T-helper 1 cell treated with Interleukin-12 subunit alpha and Interleukin-12 subunit beta and Interleukin-4 antibody, amounts not matched to agents 30 μg/mL and 1 μg/mL, for 36 hours (primary cell): Measurements from ENCODE around the gene TSSK6.

Experiments
- H3K27ac Mint-ChIP-seq: one replicate; pipeline ENCODE4 v1.8.0; 2021; ENCODE audit warnings: mild to moderate bottlenecking, mixed read lengths
- H3K27me3 Mint-ChIP-seq: one replicate; pipeline ENCODE4 v1.8.0; 2021; ENCODE audit warnings: low read depth, mixed read lengths
- H3K36me3 Mint-ChIP-seq: one replicate; pipeline ENCODE4 v1.8.0; 2021; ENCODE audit warnings: low read depth, mixed read lengths
- H3K4me1 Mint-ChIP-seq: one replicate; pipeline ENCODE4 v1.8.0; 2021; ENCODE audit warnings: low read depth, mixed read lengths
- H3K4me3 Mint-ChIP-seq: one replicate; pipeline ENCODE4 v1.8.0; 2021; ENCODE audit warnings: mild to moderate bottlenecking, moderate library complexity, mixed read lengths
- H3K9me3 Mint-ChIP-seq: one replicate; pipeline ENCODE4 v1.8.0; 2021; ENCODE audit warnings: mixed read lengths

TSSK6 gene

DNA sequence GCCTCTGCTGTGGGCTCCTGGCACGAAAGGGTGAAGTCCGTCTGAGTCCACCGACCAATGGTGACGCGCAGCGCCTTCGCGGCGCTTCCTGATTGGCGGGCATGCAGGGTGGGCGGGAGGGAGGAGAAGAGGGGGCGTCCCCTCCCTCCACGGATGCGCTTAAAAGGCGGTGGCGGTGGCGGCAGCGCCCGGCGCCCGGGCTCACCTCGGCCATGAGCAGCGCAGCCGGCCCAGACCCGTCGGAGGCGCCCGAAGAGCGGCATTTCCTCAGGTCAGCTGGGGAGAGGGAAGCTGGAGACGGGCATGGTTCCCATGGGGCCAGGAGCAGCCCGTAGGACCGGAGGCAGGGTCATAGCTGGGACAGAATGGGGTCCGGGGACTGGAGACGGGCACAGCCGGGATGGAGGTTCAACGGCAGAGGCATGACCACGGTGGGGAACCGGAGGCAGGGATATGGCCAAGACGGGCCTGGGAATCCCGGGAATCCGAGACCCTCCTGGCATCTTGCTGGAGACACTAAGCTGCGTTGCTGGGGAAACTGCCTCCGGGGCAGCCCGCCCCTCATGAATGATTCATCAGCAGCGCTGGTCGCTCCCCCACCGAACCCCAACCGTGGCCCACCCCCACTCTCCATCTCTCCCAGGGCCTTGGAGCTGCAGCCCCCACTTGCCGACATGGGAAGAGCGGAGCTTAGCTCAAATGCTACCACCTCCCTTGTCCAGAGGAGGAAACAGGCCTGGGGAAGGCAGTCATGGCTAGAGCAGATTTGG lies 13.6 kb upstream of the TSSK6 start, which contains the start of gene YJEFN3:
TSS of gene YJEFN3 (plus strand) at position 191 of the 770 bp plus-strand sequence. CDS start at position 213, 22 bp downstream.
- Mint-ChIP-seq H3K4me3 (no peak within 1 kb of the TSS), H3K36me3 (peaks cover 4% of the 10 kb centered on the region), H3K9me3 (no peaks in the 10 kb centered on the region), H3K27me3 (no peaks in the 10 kb centered on the region), H3K4me1 (peaks cover 9% of the 10 kb centered on the region), H3K27ac (no peak within 1 kb of the TSS)

DNA sequence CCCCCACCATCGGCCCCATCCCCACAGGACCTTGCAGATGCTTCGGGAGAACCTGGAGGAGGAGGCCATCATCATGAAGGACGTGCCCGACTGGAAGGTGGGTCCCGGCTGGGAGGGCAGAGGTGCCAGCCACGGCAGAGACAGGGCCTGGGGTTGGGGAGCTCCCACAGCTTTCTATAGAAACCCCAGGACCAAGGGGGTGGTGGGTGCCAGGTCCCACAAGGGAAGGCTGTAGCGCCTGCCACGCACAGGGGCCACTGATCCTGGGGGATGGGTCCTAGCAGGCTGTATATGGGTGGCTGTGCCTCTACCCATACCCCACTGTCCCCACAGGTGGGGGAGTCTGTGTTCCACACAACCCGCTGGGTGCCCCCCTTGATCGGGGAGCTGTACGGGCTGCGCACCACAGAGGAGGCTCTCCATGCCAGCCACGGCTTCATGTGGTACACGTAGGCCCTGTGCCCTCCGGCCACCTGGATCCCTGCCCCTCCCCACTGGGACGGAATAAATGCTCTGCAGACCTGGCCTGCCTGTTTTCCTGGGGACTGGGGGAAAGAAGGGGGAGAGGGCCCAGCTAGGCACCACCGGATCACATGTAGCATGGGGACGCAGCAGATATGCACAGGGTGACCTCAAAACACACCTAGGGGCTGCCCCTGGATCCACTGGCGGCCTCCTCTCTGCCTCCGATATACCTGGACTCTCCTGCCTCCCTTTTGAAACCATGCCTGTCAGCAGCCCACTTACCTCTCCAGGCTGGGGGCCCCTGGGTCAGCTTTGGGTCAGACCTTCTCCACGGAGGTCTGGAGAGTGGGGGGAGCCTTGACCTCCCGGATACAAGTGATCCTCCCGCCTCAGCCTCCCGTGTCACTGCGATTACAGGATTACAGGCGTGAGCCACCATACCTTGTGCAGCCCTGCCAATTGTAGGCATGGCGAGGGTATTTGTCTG lies 12.6 kb upstream of the TSSK6 start:
- H3K27ac Mint-ChIP-seq: no peak overlapping the region
- H3K4me1 Mint-ChIP-seq: peaks cover 10% of the 10 kb centered on the region
- H3K36me3 Mint-ChIP-seq: peaks cover 5% of the 10 kb centered on the region
- no peaks in the 10 kb centered on the region for H3K9me3 Mint-ChIP-seq
- no peak overlapping the region for H3K4me3 Mint-ChIP-seq
- no peaks in the 10 kb centered on the region for H3K27me3 Mint-ChIP-seq

DNA sequence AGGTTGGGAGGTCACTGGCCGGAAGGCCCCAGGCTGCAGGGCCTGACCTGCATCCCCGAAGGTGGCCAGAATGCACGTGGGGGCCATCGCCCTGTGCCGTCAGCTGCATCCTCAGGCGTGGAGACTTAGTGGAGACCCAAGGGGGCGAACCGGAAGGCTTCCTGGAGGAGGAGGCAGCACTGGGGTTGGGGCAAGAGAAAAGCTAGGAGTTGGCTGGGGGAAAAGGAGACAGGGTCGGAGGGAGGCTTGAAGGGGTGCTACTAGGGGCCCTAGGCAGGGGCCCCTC lies 12.0 kb upstream of the TSSK6 start:
- Mint-ChIP-seq H3K36me3 (peaks cover 9% of the 10 kb centered on the region), H3K4me3 (no peak overlapping the region), H3K27ac (no peak overlapping the region), H3K4me1 (peaks cover 12% of the 10 kb centered on the region), H3K9me3 (no peaks in the 10 kb centered on the region), H3K27me3 (no peaks in the 10 kb centered on the region)

DNA sequence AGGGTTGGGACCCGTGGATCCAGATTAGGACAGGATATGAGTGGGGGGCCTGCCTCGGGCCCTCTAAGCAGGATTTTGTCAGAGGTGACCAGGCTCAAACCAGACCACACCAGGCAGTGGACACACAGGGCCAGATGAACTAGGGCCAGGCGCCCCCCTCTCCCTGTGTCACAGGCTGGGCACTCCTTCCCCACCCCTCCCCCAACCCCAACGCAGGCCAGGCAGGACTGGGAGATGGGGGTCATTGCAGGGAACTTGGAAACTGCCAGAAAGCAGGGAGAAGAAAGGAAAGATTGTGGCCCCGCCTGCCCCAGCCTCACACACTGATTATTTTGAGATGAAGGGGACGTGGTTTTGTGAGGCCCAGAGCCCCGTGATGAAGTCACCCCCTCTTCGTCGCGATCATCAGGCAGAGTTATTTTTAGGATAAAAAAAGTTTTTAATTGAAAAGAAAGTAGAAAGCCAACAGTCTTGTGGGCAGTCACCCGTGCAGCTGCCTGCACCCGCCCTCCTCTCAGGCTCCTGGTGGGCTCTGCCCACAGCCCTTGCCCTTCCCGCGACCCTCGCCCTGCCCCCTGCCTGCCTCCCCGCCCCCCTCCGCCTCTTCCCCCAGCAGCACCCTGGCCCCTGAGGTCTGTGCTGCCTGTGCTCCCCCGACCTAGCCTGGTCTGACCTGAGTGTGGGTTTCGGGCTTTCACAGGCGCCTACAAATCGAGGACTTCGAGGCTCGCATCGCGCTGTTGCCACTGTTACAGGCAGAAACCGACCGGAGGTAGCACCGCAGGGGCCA lies 11.4 kb upstream of the TSSK6 start:
- H3K27ac Mint-ChIP-seq: no peak overlapping the region
- peaks cover 9% of the 10 kb centered on the region for H3K4me1 Mint-ChIP-seq
- H3K27me3 Mint-ChIP-seq: no peaks in the 10 kb centered on the region
- H3K9me3 Mint-ChIP-seq: no peaks in the 10 kb centered on the region
- no peak overlapping the region for H3K4me3 Mint-ChIP-seq
- H3K36me3 Mint-ChIP-seq: peaks cover 6% of the 10 kb centered on the region

DNA sequence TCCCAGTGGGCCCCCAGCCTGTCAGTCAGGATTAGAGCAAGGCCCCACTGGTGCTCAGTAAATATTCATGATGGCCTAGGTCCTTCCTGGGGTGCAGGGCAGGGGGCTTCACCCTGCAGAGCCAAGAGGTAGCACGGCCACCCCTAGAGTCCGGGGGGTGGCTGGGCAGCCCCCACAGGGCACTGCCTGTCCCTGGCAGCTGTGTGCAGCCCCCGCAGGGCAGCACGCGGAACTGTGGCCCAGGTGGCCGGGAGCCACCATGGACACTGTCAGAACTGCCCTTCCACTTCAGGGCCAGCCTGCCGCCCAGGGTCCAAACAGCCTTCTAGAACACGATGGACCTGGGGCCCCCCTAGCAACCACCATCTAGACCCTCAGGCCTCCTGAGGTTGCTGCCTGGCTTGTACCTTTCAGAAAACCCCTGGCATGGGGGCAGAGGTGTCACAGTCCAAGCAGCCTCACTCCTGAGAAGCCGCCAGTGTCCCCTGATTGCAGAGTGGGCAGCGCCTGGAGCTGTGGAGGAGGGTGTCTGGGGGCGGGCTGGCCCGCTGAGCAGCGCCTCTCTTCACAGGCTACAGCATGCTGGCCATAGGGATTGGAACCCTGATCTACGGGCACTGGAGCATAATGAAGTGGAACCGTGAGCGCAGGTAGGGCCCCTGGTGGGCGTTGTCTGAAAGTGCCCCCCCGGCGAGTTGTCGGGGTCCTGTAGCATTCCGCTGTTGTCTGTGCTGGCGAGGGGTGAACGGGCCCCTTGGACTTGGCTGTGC lies 10.4 kb upstream of the TSSK6 start:
- Mint-ChIP-seq H3K27me3 (no peaks in the 10 kb centered on the region), H3K27ac (no peak overlapping the region), H3K4me1 (peaks cover 6% of the 10 kb centered on the region)

DNA sequence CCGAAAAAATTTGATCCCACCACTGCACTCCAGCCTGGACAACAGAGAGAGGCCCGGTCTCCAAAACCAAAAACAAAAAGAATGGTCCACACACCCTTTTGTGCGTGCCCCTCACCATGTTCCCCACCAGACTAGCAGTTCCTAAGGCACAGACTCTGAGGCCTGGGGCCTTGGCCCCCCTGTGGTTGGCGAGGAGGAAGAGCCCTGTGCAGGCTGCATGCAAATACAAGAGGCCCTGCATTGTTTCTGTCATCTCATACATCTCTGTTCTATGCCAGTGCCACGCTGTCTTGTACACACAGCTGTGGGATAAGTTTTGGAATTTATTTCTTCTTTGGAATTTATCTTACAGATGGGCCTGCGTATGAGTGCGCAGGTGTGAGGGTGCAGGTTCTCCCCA lies 8.7 kb upstream of the TSSK6 start:
- Mint-ChIP-seq H3K9me3 (no peaks in the 10 kb centered on the region), H3K4me3 (no peak overlapping the region), H3K27ac (no peak overlapping the region), H3K27me3 (no peaks in the 10 kb centered on the region), H3K4me1 (peaks cover 15% of the 10 kb centered on the region), H3K36me3 (peaks cover 14% of the 10 kb centered on the region)

More for the DNA sequence above, 10.4 kb upstream of the TSSK6 start:
- peaks cover 9% of the 10 kb centered on the region for H3K36me3 Mint-ChIP-seq
- H3K4me3 Mint-ChIP-seq: no peak overlapping the region
- no peaks in the 10 kb centered on the region for H3K9me3 Mint-ChIP-seq

DNA sequence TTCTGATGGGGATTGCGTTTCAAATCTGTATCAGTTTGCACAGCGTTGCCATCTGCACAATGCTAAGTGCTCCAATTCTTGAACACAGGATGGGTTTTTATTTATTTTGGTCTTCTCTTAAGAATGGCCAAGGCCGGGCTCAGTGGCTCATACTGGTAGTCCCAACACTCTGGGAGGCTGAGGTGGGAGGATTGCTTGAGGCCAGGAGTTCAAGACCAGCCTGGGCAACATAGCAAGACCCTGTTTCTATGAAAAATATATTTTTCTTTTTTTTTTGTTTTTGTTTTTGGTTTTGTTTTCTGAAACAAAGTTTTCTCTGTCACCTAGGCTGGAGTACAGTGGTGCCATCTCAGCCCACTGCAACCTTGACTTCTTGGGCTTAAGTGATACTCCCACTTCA lies 7.8 kb upstream of the TSSK6 start:
- Mint-ChIP-seq H3K9me3 (no peaks in the 10 kb centered on the region), H3K4me1 (peaks cover 15% of the 10 kb centered on the region), H3K27me3 (no peaks in the 10 kb centered on the region), H3K36me3 (peaks cover 15% of the 10 kb centered on the region), H3K27ac (no peak overlapping the region), H3K4me3 (no peak overlapping the region)

DNA sequence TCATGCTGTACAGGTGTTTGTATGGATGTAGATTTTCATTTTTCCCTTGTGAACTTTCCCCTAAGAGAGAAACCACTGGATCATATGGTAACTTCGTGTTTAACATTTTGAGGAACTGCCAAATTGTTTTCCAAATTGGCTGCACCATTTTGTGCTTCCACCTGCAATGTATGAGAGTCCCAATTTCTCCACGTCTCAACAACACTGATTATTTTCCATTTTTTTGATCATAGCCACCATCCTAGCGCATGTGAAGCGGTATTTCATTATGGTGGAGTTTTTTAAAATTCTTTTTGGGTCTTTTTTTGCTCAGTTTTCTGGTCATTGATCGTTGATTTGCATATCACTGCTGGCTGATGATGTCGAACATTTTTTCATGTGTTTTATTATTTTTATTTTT lies 5.6 kb upstream of the TSSK6 start:
- Mint-ChIP-seq H3K36me3 (peaks cover 16% of the 10 kb centered on the region), H3K27me3 (no peaks in the 10 kb centered on the region), H3K27ac (no peak overlapping the region), H3K9me3 (no peaks in the 10 kb centered on the region), H3K4me3 (no peak overlapping the region), H3K4me1 (peaks cover 17% of the 10 kb centered on the region)

DNA sequence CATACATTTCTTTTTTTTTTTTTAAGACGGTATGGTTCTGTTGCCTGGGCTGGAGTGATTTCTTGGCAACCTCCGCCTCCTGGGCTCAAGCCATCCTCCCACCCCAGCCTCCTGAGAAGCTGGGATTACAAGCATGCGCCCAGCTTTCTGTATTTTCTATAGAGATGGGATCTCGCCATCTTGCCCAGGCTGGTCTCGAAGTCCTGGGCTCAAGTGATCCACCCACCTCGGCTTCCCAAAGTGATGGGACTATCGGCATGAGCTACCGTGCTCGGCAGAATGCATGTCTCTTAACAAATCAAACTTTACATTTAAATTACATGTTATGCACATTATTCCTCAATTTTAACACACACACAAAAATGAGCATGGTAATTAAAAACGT lies 1.9 kb upstream of the TSSK6 start:
- no peak overlapping the region for H3K27ac Mint-ChIP-seq
- H3K4me3 Mint-ChIP-seq: peak overlapping the region; percentile 87
- no peaks in the 10 kb centered on the region for H3K9me3 Mint-ChIP-seq
- H3K27me3 Mint-ChIP-seq: no peaks in the 10 kb centered on the region
- H3K4me1 Mint-ChIP-seq: peaks cover 12% of the 10 kb centered on the region
- peaks cover 17% of the 10 kb centered on the region for H3K36me3 Mint-ChIP-seq

DNA sequence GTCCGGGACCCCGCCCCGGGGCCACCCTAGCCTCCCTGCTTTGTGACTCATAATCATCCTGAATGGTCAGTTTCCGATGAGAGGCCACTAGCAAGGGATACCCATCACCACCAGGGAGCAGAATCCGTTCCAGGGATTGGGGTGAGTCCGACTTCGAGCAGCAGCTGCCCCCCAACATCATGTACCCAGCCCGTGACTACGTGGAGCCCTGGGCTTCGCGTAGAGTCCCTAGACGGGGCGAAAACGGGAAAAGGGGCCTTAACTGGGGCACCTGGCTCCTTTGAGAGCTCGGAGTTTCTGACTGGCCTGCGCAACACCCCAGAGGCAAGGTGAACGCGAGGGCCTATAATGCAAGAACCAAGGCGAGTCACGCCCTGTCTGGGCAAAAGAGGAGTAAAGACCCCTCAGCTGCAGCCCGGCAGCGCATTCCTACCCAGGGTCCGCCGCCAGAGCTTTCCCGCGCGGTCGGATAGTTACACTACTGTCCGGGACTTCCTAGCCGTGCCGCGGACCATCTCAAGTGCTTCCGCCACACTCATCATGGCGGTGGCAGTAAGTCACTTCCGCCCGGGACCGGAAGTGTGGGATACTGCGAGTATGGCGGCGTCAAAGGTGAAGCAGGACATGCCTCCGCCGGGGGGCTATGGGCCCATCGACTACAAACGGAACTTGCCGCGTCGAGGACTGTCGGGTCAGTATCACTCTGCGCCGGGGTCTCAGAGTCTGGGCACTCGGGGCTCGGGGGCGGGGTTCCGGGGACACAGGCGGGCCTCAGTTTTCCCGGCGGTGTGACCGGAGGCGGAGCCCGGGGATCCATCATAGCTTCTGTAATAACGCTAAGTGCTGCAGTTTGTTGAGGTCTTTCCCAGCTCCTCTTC lies 533 bp upstream of the TSSK6 start, which contains the start of gene NDUFA13:
TSS of gene NDUFA13 (plus strand) at position 584 of the 878 bp plus-strand sequence. CDS start at position 598, 14 bp downstream.
- H3K36me3 Mint-ChIP-seq: peaks cover 15% of the 10 kb centered on the region
- H3K27me3 Mint-ChIP-seq: no peaks in the 10 kb centered on the region
- peak within 1 kb of the TSS; percentile 87 for H3K4me3 Mint-ChIP-seq
- H3K9me3 Mint-ChIP-seq: no peaks in the 10 kb centered on the region
- peaks cover 12% of the 10 kb centered on the region for H3K4me1 Mint-ChIP-seq
- H3K27ac Mint-ChIP-seq: peak within 1 kb of the TSS; percentile 95

DNA sequence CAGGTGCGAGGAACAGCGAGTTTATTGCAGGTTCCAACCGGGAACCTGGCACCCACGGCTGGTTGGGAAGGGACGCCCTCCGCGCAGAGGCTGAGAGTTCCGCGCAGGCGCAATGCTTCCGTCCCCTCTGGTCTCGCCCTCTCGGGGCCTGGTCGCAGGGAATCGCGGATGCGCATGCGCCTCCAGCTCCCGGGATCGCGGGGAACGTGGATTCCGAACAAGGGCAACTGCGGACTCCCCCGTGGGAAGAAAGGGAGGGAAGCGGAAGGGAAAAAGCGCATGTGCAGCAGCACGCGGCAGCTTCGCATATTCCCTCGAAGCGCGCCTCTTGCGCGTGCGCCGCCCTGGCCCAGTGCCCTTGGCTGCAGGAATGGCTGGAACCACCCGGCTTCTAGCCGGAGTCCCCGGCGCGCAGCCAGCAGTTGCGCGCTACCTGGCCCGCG lies 1.1 kb downstream of the TSSK6 start:
- Mint-ChIP-seq H3K9me3 (no peaks in the 10 kb centered on the region), H3K4me3 (peak overlapping the region; percentile 44), H3K4me1 (peaks cover 4% of the 10 kb centered on the region), H3K36me3 (peaks cover 10% of the 10 kb centered on the region), H3K27ac (no peak overlapping the region), H3K27me3 (no peaks in the 10 kb centered on the region)

DNA sequence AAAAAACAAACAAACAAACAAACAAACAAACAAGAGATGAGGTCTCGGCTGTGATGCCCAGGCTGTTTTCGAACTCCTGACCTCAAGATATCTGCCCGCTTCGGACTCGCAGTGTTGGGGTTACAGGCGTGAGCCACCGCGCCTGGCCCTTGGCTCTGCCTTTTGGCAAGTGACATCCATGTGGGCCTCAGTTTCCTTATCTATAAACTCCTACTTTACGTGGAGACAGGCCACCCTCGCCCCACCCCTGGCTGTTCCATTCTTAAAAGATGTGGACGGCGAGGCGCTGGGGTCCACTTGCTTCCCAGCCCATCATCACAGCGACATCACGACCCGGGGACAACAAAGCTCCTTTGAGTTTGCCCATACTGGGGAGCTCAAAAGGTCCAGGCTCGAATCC lies 1.7 kb downstream of the TSSK6 start:
- Mint-ChIP-seq H3K27me3 (no peaks in the 10 kb centered on the region), H3K4me3 (no peak overlapping the region)

DNA sequence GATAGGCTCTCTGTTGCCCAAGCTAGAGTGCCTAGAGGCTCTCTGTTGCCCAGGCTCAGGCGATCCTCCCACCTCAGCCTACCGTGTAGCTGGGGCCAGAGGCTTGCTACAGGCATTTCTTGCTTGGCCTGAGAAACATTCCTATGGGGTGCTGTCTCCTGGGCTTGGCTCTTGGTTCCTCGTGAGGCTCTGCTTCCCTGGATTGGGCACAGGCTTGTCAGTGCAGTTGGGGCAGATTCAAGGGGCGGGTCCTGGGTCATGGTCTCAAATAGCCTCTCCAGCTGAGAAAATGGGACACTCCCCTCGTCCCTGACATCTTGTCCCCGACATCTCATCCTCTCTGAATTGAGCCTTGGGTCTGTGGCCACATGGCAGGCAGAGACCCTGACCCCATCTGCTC lies 4.9 kb downstream of the TSSK6 start:
- Mint-ChIP-seq H3K36me3 (peaks cover 15% of the 10 kb centered on the region), H3K4me3 (no peak overlapping the region), H3K4me1 (peaks cover 2% of the 10 kb centered on the region), H3K27me3 (no peaks in the 10 kb centered on the region), H3K27ac (no peak overlapping the region), H3K9me3 (no peaks in the 10 kb centered on the region)

More for the DNA sequence above, 1.7 kb downstream of the TSSK6 start:
- no peaks in the 10 kb centered on the region for H3K9me3 Mint-ChIP-seq
- peaks cover 8% of the 10 kb centered on the region for H3K36me3 Mint-ChIP-seq
- no peak overlapping the region for H3K27ac Mint-ChIP-seq
- peaks cover 2% of the 10 kb centered on the region for H3K4me1 Mint-ChIP-seq
